ENCODE data around the gene ADAM23. TPM values are rescaled to one million over a fixed set of nuclear protein-coding genes. Genes with fewer than 3 reads are reported as not detected.

Gene ADAM23
- total and polyA plus RNA-seq, 12 donors, result 4.5 to 33.9 (median 6.7) TPM

DNA sequence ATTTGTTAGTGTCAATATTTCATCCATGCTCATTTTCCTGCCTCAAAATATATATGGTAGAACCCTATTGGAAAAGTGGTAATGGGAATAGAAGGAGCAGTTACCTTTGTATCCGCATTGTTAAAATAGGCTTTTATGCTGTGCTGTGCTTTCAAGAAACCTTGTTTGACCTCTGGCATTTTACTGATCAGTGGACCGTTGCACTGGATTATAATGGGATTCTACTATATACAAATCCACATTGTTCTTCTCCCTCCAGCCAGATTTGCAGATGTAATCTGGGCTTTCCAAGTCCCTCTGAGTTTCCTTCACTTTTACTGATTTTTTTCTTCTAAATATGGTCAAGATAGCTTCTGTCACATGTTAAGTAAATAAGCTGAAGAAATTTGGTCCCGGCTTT, 175.7 kb downstream of the ADAM23 start:
- no peak for TF ChIP-seq POLR2A (IDR thresholded peaks at IDR 0.05)
- intact Hi-C loops (cut with DNase I), result no loop called here
- no peaks in the 10 kb centered on the region for H3K9me3 ChIP-seq (replicated peaks in 1 of 3)

DNA sequence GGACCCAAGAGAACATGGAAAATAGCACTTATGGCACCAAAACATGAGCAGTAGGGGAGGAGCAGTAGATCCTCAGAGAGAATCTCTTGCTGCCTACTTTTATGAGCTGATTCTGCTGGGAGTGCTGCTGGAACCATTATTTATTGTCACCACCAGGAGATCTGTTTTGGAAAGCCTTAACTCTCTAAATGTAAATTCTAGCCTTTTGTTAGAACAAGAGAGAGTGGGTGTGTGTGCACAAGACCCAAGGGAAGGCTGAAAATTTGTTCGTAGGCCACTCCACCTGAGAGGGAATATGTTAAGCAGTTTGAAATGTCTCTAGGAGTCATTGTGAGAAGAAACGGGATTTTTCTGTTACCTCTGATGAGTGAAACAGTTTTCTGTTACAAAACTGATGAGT, 182.8 kb downstream of the ADAM23 start:
- intact Hi-C loops (cut with DNase I), result no loop called here
- no peak overlapping the region for H3K4me3 ChIP-seq
- TF ChIP-seq POLR2A (IDR thresholded peaks at IDR 0.05) (no peak), CTCF (IDR thresholded peaks at IDR 0.05) (no peak)
- no peak overlapping the region for H3K27ac ChIP-seq
- no peaks in the 10 kb centered on the region for H3K36me3 ChIP-seq (replicated peaks in 1 of 2)
- no peaks in the 10 kb centered on the region for H3K4me1 ChIP-seq (replicated peaks in 1 of 2)
- WGBS, 4 donors, result 58 to 81% (median 65%) methylated on average over 2 of the region's 2 CpGs
- H3K27me3 ChIP-seq, result no peaks in the 10 kb centered on the region
- DNase-seq, result no peak
- H3K9me3 ChIP-seq (replicated peaks in 1 of 3), result no peaks in the 10 kb centered on the region

More for the DNA sequence above, 175.7 kb downstream of the ADAM23 start:
- Histone ChIP-seq H3K4me1 (replicated peaks in 1 of 2) (peaks cover 0 to 3% of the 10 kb centered on the region in 2 donors), H3K27me3 (no peaks in the 10 kb centered on the region), H3K27ac (no peak overlapping the region), H3K4me3 (no peak overlapping the region), H3K36me3 (replicated peaks in 1 of 2) (no peaks in the 10 kb centered on the region)
- WGBS, 4 donors, result 78 to 84% (median 81%) methylated on average over 3 of the region's 3 CpGs
- no peak for DNase-seq

GRCh38 chr2:206627632-206628031, 184.3 kb downstream of the ADAM23 start:
- Histone ChIP-seq H3K27ac (no peak overlapping the region), H3K9me3 (replicated peaks in 1 of 3) (no peaks in the 10 kb centered on the region), H3K4me1 (replicated peaks in 1 of 2) (no peaks in the 10 kb centered on the region), H3K36me3 (replicated peaks in 1 of 2) (no peaks in the 10 kb centered on the region), H3K27me3 (no peaks in the 10 kb centered on the region), H3K4me3 (no peak overlapping the region)
- intact Hi-C loops (cut with DNase I), result no loop called here
- TF ChIP-seq POLR2A (IDR thresholded peaks at IDR 0.05) (no peak), CTCF (IDR thresholded peaks at IDR 0.05) (no peak)
- no peak for DNase-seq

- no peaks in the 10 kb centered on the region for H3K36me3 ChIP-seq (replicated peaks in 1 of 2)
- H3K4me3 ChIP-seq, result no peak overlapping the region
- H3K9me3 ChIP-seq (replicated peaks in 1 of 3), result no peaks in the 10 kb centered on the region
- WGBS, 4 donors, result 41 to 76% (median 61%) methylated on average over 3 of the region's 3 CpGs
- H3K27me3 ChIP-seq, result no peaks in the 10 kb centered on the region
- no peaks in the 10 kb centered on the region for H3K4me1 ChIP-seq (replicated peaks in 1 of 2)
- intact Hi-C loops (cut with DNase I), result no loop called here
- DNase-seq, result no peak
- H3K27ac ChIP-seq, result no peak overlapping the region
- TF ChIP-seq POLR2A (IDR thresholded peaks at IDR 0.05) (no peak), CTCF (IDR thresholded peaks at IDR 0.05) (no peak)
Measured at GRCh38 chr2:206631340-206631739, 188.0 kb downstream of the ADAM23 start.

DNA sequence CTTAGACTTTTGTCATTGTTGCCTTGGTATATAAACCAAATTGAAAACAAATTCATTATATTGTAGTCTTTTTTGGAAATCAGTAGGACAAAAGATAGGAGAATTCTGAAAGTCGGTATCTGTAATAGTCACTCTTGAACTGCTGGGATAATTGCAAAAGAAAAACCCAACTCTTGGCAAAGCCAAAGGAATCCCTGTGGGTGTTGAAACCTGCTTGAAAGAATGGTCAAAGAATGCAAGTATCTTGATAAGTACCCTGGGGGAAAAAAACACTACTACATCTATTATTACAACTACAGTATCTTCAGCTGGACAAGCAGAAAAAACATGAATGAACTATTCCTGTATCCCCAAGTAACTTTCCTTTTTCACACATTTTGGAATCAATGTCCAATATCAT, 191.7 kb downstream of the ADAM23 start:
- Histone ChIP-seq H3K4me1 (replicated peaks in 1 of 2) (no peaks in the 10 kb centered on the region), H3K27me3 (peaks cover 2% of the 10 kb centered on the region), H3K36me3 (replicated peaks in 1 of 2) (no peaks in the 10 kb centered on the region), H3K4me3 (no peak overlapping the region), H3K27ac (no peak overlapping the region), H3K9me3 (replicated peaks in 1 of 3) (no peaks in the 10 kb centered on the region)
- 67 to 83% (median 73%) methylated on average over 1 of the region's 1 CpG for WGBS, 4 donors
- intact Hi-C loops (cut with DNase I), result no loop called here
- TF ChIP-seq POLR2A (IDR thresholded peaks at IDR 0.05), result no peak
- TF ChIP-seq CTCF (IDR thresholded peaks at IDR 0.05), result no peak
- DNase-seq, result no peak

Measured in adrenal gland (tissue), 12 donors.